GM21390 (cell line): ENCODE measurements around the gene THSD4.

Source experiments
- ATAC-seq: cut with Tn5 transposase; IDR thresholded peaks from one replicate; pipeline ENCODE4 v1.9.1; 2021; ENCODE audit not compliant: unreplicated experiment

THSD4 gene

DNA sequence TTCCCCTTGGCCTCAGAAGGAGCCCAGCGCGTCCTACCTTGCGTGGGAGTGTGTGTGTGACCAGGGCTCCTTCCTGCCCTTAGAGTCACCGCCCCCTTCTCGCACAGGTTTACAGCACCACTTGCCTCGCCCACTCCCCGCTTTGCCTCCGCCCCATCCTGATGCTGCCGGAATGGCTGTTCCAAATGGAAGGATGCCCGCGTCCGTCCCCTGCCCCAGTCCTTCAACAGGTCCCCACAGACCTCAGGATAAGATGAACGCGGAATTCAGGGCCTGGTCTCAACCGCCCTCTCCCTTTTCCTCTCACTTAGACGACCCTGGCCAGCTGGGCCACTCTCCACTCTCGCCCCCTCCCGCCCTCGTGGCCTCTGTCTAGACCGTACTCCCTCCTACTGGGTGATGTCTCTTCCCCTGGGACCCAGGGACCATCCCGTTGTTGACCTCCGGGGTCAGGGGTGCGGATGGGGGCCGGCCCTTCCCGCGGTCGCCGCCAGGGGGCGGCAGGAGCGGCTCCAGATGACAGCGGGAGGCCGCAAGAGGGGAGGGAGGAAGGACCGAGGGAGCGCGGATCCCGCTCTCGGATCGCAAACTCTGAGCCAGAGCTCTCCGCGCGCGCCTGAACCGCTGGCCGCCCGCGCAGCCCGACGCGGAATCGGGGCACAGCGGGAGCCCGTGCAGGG lies at the start of gene THSD4:
Gene THSD4, plus strand, starts transcription at position 585 of the 680 bp plus-strand sequence.
- peak; percentile 80 for ATAC-seq

DNA sequence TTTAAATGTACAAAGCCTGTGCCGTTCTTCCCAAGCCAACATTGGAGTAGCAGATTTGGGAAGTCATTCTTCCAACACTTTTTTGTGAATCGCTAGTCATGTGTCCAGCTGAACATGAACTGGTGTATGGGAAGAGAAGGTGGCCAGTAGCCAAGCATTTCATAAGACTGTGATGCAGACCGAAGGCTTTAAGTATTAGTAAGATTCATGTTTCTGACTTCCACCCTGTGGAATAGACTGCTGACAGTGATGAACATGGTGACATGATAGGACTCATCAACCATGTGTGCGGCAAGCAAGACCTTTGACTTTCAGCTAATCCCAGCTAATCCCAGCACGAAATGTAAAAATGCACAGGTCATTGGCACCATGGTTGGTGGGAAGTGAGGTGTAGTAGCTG lies 48.3 kb upstream of the THSD4 start:
- ATAC-seq: no peak

DNA sequence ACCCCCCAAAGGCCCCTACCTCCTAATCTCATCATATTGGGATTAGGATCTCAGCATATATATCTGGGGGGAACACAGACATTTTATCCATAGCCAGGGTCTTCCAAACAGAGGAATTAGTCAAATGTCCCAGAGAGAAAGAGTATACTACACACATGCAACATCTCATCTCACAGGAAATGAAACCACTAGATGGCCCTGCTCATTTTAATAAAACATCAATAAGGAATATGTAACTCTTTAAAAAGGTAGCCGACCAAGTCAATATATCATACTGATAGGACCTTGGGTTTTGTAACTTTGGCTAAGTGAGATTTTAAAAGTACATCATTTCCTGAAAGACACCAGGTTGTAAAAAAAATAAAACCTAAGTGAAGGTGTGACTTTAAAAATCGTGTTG lies 45.6 kb upstream of the THSD4 start:
- no peak for ATAC-seq

DNA sequence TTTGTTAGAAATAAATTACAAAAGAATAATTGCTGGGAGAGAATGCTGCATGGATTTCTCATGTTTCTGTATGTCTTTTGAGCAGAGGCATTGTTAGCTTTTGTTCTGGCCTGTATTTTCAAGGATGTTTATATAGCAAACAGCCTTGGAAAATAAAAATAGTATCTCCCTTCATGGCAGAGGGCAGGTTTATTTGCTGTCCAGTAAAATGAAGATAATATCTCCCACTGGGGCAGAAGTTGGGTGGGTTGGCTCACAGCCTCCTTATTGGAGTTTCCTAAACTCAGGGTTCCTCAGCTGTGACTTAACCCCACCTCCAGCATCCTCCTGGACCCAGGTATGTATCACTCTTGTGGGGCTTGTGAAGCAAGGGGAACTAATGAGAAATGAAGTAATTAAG lies 43.7 kb upstream of the THSD4 start:
- no peak for ATAC-seq

DNA sequence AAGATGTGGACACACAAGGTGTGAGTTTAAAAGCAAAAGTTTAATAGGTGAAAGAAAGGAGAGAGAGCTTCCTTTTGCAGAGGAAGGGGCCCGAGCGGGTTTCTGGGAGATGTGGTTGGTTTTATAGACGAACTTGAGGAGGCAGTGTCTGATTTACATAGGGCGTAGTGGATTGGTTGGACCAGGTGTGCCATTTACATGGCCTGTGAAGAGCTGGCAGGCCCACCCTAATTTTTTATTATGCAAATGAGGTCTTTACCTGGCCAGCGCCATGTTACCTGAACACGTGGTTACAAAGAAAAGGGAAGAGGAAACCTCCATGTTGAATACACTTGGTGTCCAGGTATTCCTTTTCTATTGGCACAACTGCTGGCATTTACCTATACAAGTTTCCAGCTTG lies 42.8 kb upstream of the THSD4 start:
- no peak for ATAC-seq

DNA sequence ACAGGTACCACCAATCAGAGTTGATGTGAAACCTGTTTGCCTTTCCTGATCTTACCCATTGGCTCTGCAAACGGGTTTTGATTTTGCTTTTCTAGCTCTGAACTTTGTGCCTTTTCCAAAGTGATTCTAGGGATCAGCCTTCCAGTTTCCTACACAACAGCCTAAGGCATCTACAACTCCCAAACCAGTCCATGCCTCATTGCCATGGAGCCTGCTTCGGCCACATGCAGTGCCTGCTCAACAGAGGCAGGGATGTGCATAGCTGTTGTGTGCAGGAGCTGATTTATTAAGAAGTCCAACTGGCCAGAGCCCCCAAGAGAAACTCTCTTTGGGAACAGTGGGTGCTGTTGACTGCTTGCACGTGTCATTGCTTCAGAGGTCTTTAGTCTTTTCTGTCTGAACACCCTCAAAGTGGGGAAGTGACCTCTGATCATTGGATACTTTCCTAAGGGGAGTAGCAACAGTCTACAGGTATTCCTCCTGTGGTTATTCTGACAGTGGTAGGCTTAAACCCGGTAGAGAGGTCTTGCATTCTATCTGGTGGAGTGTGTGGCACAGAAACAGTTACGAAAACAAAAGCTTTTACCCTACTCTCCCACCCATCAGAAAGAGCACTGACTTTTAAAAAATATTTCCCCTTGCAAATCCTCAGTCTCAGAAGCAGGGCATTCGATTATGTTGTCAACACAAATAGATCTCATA lies 36.6 kb upstream of the THSD4 start:
- ATAC-seq: no peak

DNA sequence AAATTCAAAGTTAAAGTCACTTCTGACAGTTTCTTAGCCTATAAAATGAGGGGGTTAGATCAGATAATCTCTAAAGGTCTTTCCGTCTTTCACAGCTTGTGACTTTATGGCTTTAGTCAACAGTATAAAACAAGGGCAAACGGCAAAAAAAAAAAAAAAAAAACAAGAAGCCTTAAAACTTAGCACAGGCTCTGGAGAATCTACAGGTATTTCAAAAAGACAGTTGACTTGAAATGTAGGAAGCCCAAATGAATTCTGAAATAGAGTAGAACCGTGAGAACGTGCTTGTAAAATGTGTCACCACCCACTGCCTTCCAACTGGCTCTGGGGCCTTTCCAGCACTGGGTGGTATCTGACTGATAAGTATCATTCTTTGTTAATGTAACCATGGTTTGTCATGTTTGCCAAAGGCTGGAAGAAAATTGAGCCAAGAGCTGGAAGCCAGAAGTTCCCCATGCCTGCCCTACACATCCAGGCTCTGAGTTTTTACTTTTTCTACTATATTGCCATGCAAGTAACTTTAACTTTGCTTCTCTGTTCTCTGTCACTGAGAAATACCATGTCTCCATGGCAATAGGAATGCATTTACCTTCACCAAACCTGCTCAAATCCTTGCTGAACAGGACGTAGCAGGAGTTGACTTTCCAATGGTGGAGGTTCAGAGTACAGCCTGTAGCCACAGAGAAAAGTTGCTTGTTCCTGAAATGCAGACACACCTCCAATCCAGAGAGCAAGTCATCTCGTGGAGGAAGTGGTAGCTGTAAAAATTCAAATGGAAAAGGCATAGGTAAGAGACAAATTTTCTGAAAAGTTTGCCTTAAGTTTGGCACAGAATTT lies 35.8 kb upstream of the THSD4 start:
- no peak for ATAC-seq

DNA sequence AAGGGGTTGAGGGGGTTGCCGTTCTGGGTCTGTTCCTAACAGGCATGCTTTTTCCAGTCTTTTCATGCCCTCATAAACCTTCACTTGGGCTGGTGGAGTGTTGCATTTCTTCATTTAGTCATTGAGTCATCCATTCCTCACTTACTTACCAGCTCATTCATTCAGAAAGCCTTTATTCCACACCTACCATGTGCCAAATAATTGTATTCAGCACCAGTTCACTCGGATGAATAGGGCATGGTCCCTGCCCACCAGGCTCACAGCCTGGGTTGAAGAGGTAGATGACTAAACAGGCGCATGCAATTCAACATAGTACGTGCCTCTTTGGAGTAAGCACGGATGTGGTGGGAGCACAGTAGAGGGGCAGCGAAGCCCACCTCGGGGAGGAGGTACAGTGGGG lies 35.1 kb upstream of the THSD4 start:
- ATAC-seq: no peak

DNA sequence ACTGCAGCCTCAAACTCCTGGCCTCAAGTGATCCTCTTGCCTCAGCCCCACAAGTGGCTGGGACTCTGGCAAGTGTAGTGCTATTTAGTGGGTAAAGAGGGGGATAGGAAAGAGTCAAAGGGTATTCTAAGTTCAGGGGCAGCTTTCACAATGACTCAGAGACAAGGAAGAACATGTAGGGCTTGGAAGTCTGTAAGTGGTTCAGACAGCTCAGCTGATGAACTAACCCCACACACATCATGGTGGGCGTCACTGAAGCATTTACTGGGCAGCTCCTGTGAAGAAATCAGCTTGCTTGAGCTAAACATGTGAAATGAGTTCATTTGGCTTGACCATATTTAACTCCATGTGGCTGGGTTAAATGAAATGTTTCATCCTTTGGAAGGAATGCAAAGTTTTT lies 34.6 kb upstream of the THSD4 start:
- ATAC-seq: no peak

DNA sequence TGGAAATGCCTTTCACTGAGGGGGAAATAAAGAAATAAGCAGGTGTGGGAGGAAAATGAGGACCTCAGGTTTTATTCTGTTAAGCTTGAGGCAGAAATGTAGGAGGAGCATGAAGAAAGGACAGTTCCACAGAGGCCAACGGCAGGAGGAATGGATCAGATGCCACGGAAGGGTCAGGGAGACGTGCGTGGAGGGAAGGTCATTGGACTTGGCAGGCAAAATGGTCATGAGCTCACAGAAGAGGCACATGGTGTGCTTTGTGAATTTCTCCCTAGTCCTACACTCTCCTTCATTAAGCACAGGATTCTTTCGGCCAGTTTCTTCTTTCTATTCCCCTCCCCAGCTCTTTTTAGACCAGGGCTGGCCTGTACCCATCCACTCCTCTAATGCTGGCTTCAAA lies 32.5 kb upstream of the THSD4 start:
- ATAC-seq: no peak

DNA sequence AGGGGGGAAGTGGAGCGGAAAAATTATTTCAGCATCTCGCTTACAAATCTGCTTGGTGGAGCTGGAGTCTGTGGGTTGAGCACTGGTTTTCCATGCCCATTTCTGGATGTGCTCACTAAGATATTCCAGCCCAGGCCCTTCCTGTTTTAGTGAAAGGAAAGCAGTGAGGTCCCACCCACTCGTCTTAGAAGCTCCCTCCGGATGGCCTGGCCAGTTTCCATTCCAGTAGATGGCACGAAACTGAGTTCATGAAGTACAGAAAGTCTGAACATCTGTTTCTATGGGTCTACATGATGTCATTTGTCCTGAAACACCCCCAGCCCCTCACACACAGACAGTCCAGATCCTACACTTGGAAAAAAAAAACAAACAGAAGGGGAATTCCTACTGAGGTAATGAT lies 31.9 kb upstream of the THSD4 start:
- ATAC-seq: no peak

DNA sequence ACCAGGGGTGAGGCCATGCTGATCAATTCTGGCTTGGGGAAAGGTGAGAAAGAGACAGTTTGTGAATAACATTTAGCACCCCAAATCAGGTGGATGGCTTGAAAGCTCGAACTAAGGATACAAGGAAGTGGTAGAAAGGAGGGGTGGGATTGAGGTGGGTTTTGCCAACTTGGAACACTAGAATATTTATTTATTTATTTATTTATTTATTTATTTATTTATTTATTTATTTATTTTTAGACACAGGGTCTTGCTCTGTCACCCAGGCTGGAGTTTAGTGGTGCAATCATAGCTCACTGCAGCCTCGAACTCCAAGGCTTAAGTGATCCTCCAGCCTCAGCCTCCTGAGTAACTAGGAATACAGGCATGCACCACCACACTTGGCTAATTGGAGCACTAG lies 31.0 kb upstream of the THSD4 start:
- no peak for ATAC-seq

DNA sequence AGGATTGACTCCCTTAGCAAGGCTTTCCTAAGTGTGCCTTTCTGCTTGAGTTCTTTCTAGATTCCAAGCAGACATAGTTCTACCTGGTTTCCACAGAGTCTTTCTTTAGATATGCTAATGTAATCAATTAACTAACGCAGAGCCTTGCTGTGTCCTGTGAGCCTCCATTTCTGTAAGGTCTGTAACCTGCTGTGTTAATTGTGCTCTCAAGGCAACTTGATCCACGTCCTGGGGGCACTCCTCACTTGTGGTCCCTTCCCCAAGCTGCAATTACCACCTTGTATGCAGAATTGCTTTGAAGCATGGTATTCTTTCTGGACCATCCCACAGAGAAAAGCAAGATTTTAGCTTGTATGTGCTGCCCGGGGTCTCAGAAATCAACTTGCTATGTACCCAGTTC lies 29.5 kb upstream of the THSD4 start:
- no peak for ATAC-seq

DNA sequence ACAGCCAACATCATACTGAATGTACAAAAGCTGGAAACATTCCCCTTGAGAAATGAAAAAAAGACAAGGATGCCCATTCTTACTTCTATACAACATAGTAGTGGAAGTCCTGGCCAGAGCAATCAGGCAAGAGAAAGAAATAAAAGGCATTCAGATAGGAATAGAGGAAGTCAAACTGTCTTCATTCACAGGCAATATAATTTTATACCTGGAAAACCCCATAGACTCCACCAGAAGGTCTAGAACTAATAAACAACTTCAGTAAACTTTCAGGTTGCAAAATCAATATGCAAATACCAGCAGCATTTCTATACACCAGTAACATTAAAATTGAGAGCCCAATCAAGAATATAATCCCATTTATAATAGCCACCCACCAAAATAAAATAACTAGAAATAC lies 27.1 kb upstream of the THSD4 start:
- ATAC-seq: no peak

DNA sequence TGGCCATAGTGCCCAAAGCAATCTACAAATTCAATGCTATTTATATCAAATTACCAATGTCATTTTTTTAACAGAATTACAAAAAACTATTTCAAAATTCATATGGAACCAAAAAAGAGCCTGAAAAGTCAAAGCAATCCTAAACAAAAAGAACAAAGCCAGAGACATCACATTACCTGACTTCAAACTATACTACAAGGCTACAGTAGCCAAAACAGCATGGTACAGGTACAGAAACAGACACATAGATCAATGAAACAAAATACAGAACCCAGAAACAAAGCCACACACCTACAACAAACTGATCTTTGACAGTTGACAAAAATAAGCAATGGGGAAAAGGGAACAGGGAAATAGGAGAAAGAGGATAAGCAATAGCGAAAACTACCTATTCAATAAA lies 26.6 kb upstream of the THSD4 start:
- ATAC-seq: no peak

DNA sequence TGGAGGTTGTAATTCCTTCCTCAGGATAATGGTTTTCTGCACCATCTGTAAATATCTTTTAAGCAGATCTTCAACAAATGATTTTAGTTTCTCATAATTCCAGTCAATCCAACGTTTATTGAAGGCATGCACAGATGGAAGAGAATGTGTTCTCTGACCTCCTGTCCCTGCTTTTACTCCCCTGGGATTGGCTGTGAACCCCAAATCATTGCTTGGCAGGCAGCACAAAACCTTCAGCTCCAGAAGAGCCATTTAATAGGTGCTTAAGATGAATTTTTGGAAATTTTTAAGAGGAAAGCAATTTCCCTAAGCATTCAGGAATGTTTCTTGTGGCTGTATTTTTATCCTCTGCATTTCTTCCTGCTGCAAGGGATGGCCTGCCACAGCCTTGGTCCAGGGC lies 25.5 kb upstream of the THSD4 start:
- ATAC-seq: no peak

DNA sequence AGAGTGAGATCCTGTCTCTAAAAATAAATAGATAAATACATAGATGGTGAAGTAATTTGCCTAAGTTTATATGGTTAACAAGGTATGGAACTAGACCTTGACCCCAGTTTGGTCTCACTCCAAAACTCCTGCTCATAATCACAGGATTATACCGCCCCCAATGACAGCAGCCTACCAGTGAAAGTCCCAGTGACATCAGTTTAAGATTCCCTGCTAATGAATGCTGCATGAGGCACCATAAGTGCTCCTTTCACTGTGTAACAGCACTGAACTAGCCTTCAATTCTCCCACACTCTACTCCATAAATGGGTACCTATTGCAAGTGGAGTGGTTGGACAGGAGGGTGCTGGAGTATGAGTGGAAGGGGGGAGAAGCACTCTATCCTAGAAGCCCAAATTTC lies 23.7 kb upstream of the THSD4 start:
- ATAC-seq: no peak

DNA sequence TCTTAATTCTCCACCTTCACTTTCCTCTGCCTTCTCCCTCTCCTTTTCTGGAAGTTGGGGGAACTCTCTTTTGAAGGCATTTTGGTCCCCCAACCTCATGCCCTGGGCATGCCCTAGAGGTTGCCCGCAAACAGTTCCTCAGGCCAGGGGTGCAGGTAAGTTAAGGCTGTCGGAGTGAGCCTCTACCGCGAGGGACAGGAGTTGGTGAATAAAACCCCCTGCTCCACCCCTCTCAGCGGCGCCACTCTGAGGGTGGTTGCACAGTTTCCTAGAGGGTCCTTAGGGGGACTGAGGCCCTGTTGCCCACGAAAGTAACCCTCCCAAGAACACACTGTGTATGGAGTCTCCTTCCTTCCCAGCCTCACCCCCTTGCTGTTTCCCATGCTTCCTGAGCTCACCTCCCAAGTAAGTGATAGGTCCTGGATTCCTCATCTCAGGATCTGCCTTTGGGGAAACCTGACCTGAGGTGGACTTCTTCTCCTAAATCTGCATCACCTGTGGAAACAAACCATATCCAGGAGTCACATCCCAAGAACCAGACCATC lies 23.1 kb upstream of the THSD4 start:
- ATAC-seq: no peak

DNA sequence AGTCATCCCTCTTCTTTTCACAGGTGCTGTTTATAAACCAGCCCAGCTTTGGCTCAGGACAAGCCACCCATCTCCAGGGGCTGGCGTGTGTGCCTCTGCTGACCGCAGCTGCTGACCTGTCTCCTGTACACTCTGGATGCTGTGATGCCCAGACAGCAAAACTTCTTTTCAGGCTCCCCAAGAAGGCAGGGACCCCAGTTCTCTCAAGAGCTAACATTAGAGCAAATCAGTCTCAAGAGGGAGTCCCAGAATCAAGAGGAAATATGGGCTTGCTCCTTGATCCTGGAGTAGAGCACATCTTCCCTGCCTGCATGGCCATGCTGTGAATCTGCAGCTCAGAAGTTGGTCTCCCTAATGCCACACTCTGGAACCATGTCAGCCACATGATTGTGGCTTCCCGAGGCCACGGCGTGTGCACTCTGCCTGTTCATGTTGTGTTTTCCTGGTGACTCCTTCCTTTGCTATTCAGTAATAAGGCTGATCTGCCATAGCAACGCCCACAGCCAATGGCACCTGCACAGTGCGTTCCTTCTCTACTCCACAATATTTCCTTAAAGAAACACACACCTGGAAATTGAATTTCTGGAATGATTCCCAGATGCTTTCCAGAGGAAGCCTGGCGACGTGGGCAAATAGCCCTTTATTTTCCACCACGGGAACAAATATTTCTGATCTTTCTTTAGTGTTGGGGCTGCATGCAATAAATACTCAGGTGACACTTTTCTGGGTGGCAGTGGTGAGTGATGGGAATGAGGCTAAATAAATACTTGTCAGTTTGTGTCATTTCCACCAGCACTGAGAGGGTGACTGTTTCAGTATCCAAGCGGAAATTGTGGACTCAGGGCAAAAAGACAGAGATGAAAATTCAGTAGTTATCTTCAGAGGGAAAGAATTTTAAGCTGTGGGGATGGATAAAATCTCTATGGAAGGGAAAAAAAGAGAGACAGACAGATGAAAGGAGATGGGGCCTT lies 21.9 kb upstream of the THSD4 start:
- no peak for ATAC-seq

DNA sequence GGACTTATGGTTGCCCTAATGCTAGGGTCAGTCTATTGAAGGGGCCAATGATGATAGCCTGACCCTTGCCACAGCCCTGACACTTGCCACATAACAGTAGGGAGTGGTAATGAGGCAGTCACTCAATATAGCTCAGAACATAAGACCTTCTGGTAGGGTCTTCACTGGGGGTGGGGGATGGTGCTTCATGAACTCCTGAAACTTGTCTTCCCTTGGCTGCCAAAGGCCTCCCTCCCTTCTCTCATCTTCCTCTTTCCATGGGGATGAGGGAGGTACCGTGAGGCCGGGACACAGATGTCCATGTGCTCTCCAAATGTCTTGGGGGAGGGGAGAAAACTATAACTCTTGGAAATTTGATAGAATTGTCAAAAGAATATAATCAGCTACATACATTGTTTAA lies 21.1 kb upstream of the THSD4 start:
- no peak for ATAC-seq

DNA sequence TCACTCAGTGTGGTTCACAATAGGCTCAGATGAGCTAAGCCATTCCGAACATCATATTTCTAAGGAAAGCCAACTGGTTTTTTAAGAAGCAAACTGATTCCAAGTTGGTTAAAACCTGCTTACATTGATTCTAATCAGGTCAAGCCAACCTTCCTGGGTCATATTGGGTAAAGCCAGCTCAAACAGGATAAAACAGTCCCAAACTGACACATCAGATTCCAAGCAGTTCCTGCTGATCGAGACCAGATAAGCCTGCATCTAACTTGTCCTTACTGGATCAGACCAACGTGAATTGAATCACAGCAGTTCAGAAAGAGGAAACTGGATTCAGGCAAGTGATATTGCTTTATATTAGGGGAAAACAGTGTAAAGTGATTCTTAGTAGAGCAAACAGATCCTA lies 18.6 kb upstream of the THSD4 start:
- no peak for ATAC-seq
